ENCODE results near the gene PODN.

The PODN gene

GRCh38 chr1:53091841-53092645 is 30.0 kb downstream of the PODN start:
- DNase-seq = no peak

- no peak for DNase-seq
Measured at GRCh38 chr1:53092659-53093450, 30.8 kb downstream of the PODN start.

- DNase-seq = no peak
Measured at GRCh38 chr1:53093451-53093754, 31.4 kb downstream of the PODN start.

- no peak for DNase-seq
Measured at GRCh38 chr1:53093778-53094532, 31.9 kb downstream of the PODN start.

GRCh38 chr1:53094533-53094919 is 32.5 kb downstream of the PODN start:
- DNase-seq = no peak

GRCh38 chr1:53104289-53104913 is 42.4 kb downstream of the PODN start:
- DNase-seq = no peak

GRCh38 chr1:53107090-53107489 is 45.1 kb downstream of the PODN start:
- DNase-seq = no peak

GRCh38 chr1:53107570-53108322 is 45.7 kb downstream of the PODN start:
- peak; percentile 22 for DNase-seq

GRCh38 chr1:53108646-53109580 is 46.9 kb downstream of the PODN start:
- DNase-seq = no peak

GRCh38 chr1:53110370-53111072 is 48.5 kb downstream of the PODN start:
- no peak for DNase-seq

- no peak for DNase-seq
Measured at GRCh38 chr1:53111073-53111556, 49.1 kb downstream of the PODN start.

GRCh38 chr1:53111693-53112092 is 49.7 kb downstream of the PODN start:
- no peak for DNase-seq

- DNase-seq = no peak
Measured at GRCh38 chr1:53112271-53112774, 50.3 kb downstream of the PODN start.

GRCh38 chr1:53112861-53113260 is 50.8 kb downstream of the PODN start:
- no peak for DNase-seq

GRCh38 chr1:53114090-53114489 is 52.1 kb downstream of the PODN start:
- DNase-seq = no peak

- DNase-seq = no peak
Measured at GRCh38 chr1:53114581-53115400, 52.8 kb downstream of the PODN start.

GRCh38 chr1:53115403-53116306 is 53.6 kb downstream of the PODN start:
- DNase-seq = no peak

GRCh38 chr1:53116307-53116810 is 54.3 kb downstream of the PODN start:
- DNase-seq = no peak

Data from NCI-H1092 (cell line).